HEK293 (cell line): ENCODE data around the gene DDX17.

Experiments
- ATF2 ChIP-seq: fragments of 450-650 bp; formaldehyde crosslinking; IDR thresholded peaks from 2 replicates; pipeline ENCODE4 v1.5.1; 2016; ENCODE audit warnings: missing biosample characterization, missing genetic modification characterization, low read depth
- CTCF ChIP-seq: fragments of 450-650 bp; formaldehyde crosslinking; IDR thresholded peaks from 2 replicates; pipeline ENCODE4 v1.5.1; 2016; ENCODE audit warnings: missing biosample characterization, missing genetic modification characterization
- REST ChIP-seq: fragments of 450-650 bp; formaldehyde crosslinking; IDR thresholded peaks from 2 replicates; pipeline ENCODE4 v1.5.1; 2016; ENCODE audit warnings: missing biosample characterization, missing genetic modification characterization
- ZNF155 ChIP-seq: fragments of 450-650 bp; formaldehyde crosslinking; IDR thresholded peaks from 2 replicates; pipeline ENCODE4 v1.5.1; 2016; ENCODE audit warnings: missing biosample characterization, missing genetic modification characterization
- ZNF175 ChIP-seq: fragments of 450-650 bp; formaldehyde crosslinking; IDR thresholded peaks from 2 replicates; pipeline ENCODE4 v1.5.1; 2016; ENCODE audit warnings: missing biosample characterization, missing genetic modification characterization
- ZNF580 ChIP-seq: fragments of 450-650 bp; formaldehyde crosslinking; IDR thresholded peaks from 2 replicates; pipeline ENCODE4 v1.5.1; 2016; ENCODE audit warnings: missing biosample characterization, missing genetic modification characterization
- ZNF670 ChIP-seq: fragments of 450-650 bp; formaldehyde crosslinking; IDR thresholded peaks from 2 replicates; pipeline ENCODE4 v1.5.1; 2016; ENCODE audit warnings: missing biosample characterization, missing genetic modification characterization, low read depth

GRCh38 chr22:38549101-38549894, 43.2 kb upstream of the DDX17 start:
- no peak for TF ChIP-seq CTCF
- TF ChIP-seq ZNF670 (tag by site-specific recombination) = no peak
- TF ChIP-seq ZNF155 (tag by site-specific recombination) = no peak
- no peak for TF ChIP-seq ZNF580 (tag by site-specific recombination)
- TF ChIP-seq REST = no peak
- no peak for TF ChIP-seq ZNF175 (tag by site-specific recombination)
- TF ChIP-seq ATF2 = no peak
